NB4 (cell line): ENCODE measurements around the gene RESF1.

Experiments
- CTCF ChIP-seq: IDR thresholded peaks from one replicate; pipeline ENCODE4 v1.5.1; 2012; ENCODE audit warnings: low read depth, low read length
- MAX ChIP-seq: IDR thresholded peaks from 2 replicates; pipeline ENCODE4 v1.6.1; 2011; ENCODE audit warnings: low read depth, low read length
- POLR2A ChIP-seq: IDR thresholded peaks from 2 replicates; pipeline ENCODE4 v1.6.1; 2011; ENCODE audit warnings: mild to moderate bottlenecking; ENCODE audit not compliant: insufficient read length; ENCODE audit errors: extremely low read depth

- TF ChIP-seq MAX, result no peak
- TF ChIP-seq CTCF, result no peak
- TF ChIP-seq POLR2A, result no peak
Measured at GRCh38 chr12:31973818-31974217, 14.6 kb downstream of the RESF1 start.
